H1 (cell line): ENCODE measurements around the gene LRRC18. TPM values are rescaled to one million over a fixed set of nuclear protein-coding genes. Genes with fewer than 3 reads are reported as not detected.

Experiments
- CTCF ChIA-PET: fragments of 300-600 bp; sonication (Branson Sonifier 250); formaldehyde crosslinking; loops from one replicate; lab custom pipeline; 2021; ENCODE audit not compliant: partially characterized antibody; lab: Charles Lee
- POLR2A ChIA-PET: fragments of 300-600 bp; sonication (Branson Sonifier 250); formaldehyde crosslinking; loops from one replicate; lab custom pipeline; 2021; ENCODE audit warnings: inconsistent platforms; ENCODE audit not compliant: partially characterized antibody; lab: Charles Lee
- DNase-seq, 2 experiments: peaks; one replicate each; pipeline versions ENCODE4 v3.0.0 to v3.0.0-alpha.2; 2010 to 2022; ENCODE audit warnings: low spot score in 2 of 2, low read depth in 1 of 2, mixed read lengths in 1 of 2
- FAIRE-seq: peaks from 2 replicates; lab custom pipeline; 2011; peaks lifted over from hg19 to GRCh38; lab: Jason Lieb, UNC
- H2AFZ ChIP-seq: 2 replicates; pipeline ENCODE4 v1.8.1; 2012; ENCODE audit warnings: low read length, inconsistent platforms
- H2AK5ac ChIP-seq: 2 replicates; pipeline ENCODE4 v1.6.1; 2013; ENCODE audit warnings: low read depth, low read length
- H2BK120ac ChIP-seq: replicated peaks from 2 replicates; pipeline ENCODE3; 2013; ENCODE audit warnings: low read depth, low read length, inconsistent platforms
- H2BK12ac ChIP-seq: 2 replicates; pipeline ENCODE4 v1.6.1; 2013; ENCODE audit warnings: low read depth, low read length
- H2BK15ac ChIP-seq: 2 replicates; pipeline ENCODE4 v1.6.1; 2013; ENCODE audit warnings: low read length
- H2BK20ac ChIP-seq: 2 replicates; pipeline ENCODE4 v1.6.1; 2013; ENCODE audit warnings: low read length
- H2BK5ac ChIP-seq: 2 replicates; pipeline ENCODE4 v1.6.1; 2013; ENCODE audit warnings: low read depth, low read length
- H3K14ac ChIP-seq: 2 replicates; pipeline ENCODE4 v1.6.1; 2013; ENCODE audit warnings: inconsistent platforms; ENCODE audit not compliant: insufficient read length
- H3K18ac ChIP-seq: 2 replicates; pipeline ENCODE4 v1.6.1; 2013; ENCODE audit warnings: low read length; ENCODE audit errors: extremely low read depth
- H3K23ac ChIP-seq: 2 replicates; pipeline ENCODE4 v1.6.1; 2013; ENCODE audit warnings: inconsistent platforms; ENCODE audit not compliant: insufficient read length
- H3K23me2 ChIP-seq: 2 replicates; pipeline ENCODE4 v1.6.1; 2013; ENCODE audit warnings: low read depth, low read length
- H3K27ac ChIP-seq: 2 replicates; pipeline ENCODE4 v1.6.1; 2011; ENCODE audit warnings: low read depth, low read length, inconsistent platforms
- H3K27me3 ChIP-seq, 4 experiments: replicated peaks in 1 of 4; 1 replicate in 1 of 4; 2 replicates in 3 of 4; pipeline versions ENCODE4 v1.6.1 to v1.8.1; 2011 to 2013; ENCODE audit warnings: low read length in 3 of 4, mild to moderate bottlenecking in 3 of 4, inconsistent platforms in 2 of 4, mixed read lengths in 2 of 4, moderate library complexity in 1 of 4; ENCODE audit not compliant: control insufficient read depth in 3 of 4, insufficient read depth in 3 of 4; ENCODE audit errors: extremely low read depth in 1 of 4
- H3K36me3 ChIP-seq, 4 experiments: 2 replicates each; pipeline versions ENCODE4 v1.6.1 to v1.8.1; 2011 to 2013; ENCODE audit warnings: mild to moderate bottlenecking in 4 of 4, low read length in 3 of 4, moderate library complexity in 2 of 4, control low read depth in 1 of 4, inconsistent platforms in 1 of 4; ENCODE audit not compliant: insufficient read depth in 4 of 4, control insufficient read depth in 2 of 4
- H3K4ac ChIP-seq: replicated peaks from 2 replicates; pipeline ENCODE3; 2013; ENCODE audit warnings: low read length, low read depth, mixed read lengths, inconsistent platforms; ENCODE audit not compliant: insufficient read length
- H3K4me1 ChIP-seq, 4 experiments: replicated peaks in 1 of 4; 1 replicate in 1 of 4; 2 replicates in 3 of 4; pipeline versions ENCODE4 v1.6.1 to v1.8.1; 2011 to 2013; ENCODE audit warnings: low read length in 3 of 4, inconsistent platforms in 2 of 4, mixed read lengths in 1 of 4; ENCODE audit not compliant: insufficient read depth in 4 of 4, control insufficient read depth in 3 of 4
- H3K4me2 ChIP-seq, 2 experiments: 2 replicates each; pipeline versions ENCODE4 v1.6.1 to v1.8.1; 2011 to 2013; ENCODE audit warnings: low read depth in 2 of 2, low read length in 2 of 2, control low read depth in 1 of 2, inconsistent platforms in 1 of 2, mild to moderate bottlenecking in 1 of 2; ENCODE audit not compliant: insufficient read depth in 1 of 2
- H3K4me3 ChIP-seq, 4 experiments: fragments of 200-600, 300-600 bp in 1 of 4; sonication (generic), shearing (Covaris generic), sonication (Bioruptor Twin) in 1 of 4; 2 replicates each; pipeline versions ENCODE4 v1.5.1 to v1.8.1; 2011 to 2016; ENCODE audit warnings: low read length in 4 of 4, low read depth in 3 of 4, control low read depth in 2 of 4, inconsistent platforms in 2 of 4, mild to moderate bottlenecking in 2 of 4, mixed read lengths in 1 of 4, moderate library complexity in 1 of 4; ENCODE audit not compliant: insufficient read depth in 2 of 4; ENCODE audit errors: extremely low read depth in 1 of 4
- H3K56ac ChIP-seq: replicated peaks from 2 replicates; pipeline ENCODE3; 2013; ENCODE audit warnings: low read depth, mild to moderate bottlenecking, mixed read lengths, low read length, inconsistent platforms; ENCODE audit not compliant: insufficient read length
- H3K79me1 ChIP-seq: 2 replicates; pipeline ENCODE4 v1.6.1; 2013; ENCODE audit warnings: low read depth, low read length, control low read depth
- H3K79me2 ChIP-seq, 2 experiments: 2 replicates each; pipeline versions ENCODE4 v1.6.1 to v1.8.1; 2012 to 2013; ENCODE audit warnings: low read length in 2 of 2, mild to moderate bottlenecking in 2 of 2, inconsistent platforms in 1 of 2; ENCODE audit not compliant: insufficient read depth in 2 of 2, control insufficient read depth in 1 of 2
- H3K9ac ChIP-seq, 4 experiments: replicated peaks in 1 of 4; 1 replicate in 1 of 4; 2 replicates in 3 of 4; pipeline versions ENCODE4 v1.6.1 to v1.8.1; 2011 to 2013; ENCODE audit warnings: low read depth in 3 of 4, low read length in 3 of 4, control low read depth in 2 of 4, mild to moderate bottlenecking in 2 of 4, moderate library complexity in 2 of 4, inconsistent platforms in 1 of 4; ENCODE audit errors: extremely low read depth in 1 of 4
- H3K9me3 ChIP-seq, 2 experiments: 2 replicates each; pipeline versions ENCODE4 v1.6.1 to v1.8.1; 2012 to 2013; ENCODE audit warnings: mild to moderate bottlenecking in 2 of 2, moderate library complexity in 2 of 2, control low read depth in 1 of 2, inconsistent platforms in 1 of 2, low read depth in 1 of 2, low read length in 1 of 2, mixed read lengths in 1 of 2; ENCODE audit not compliant: insufficient read depth in 2 of 2
- H4K20me1 ChIP-seq, 2 experiments: replicated peaks in 1 of 2; 2 replicates each; pipeline versions ENCODE3 to v1.8.1; 2011 to 2013; ENCODE audit warnings: inconsistent platforms in 2 of 2, low read length in 2 of 2, mild to moderate bottlenecking in 1 of 2; ENCODE audit not compliant: insufficient read depth in 2 of 2, control insufficient read depth in 1 of 2
- H4K5ac ChIP-seq: 2 replicates; pipeline ENCODE4 v1.6.1; 2013; ENCODE audit warnings: low read length, low read depth, mixed read lengths, inconsistent platforms; ENCODE audit not compliant: insufficient read length
- H4K8ac ChIP-seq: 2 replicates; pipeline ENCODE4 v1.8.0; 2013; ENCODE audit warnings: mild to moderate bottlenecking, moderate library complexity, low read length, inconsistent platforms; ENCODE audit not compliant: insufficient read depth; ENCODE audit errors: extremely low read depth
- H4K91ac ChIP-seq: replicated peaks from 2 replicates; pipeline ENCODE3; 2013; ENCODE audit warnings: low read length, mixed read lengths, inconsistent platforms; ENCODE audit not compliant: insufficient read length
- BCL11A ChIP-seq, 2 experiments: IDR thresholded peaks; one replicate each; pipeline ENCODE4 v1.6.1; 2011; ENCODE audit warnings: low read depth in 2 of 2, low read length in 2 of 2, mild to moderate bottlenecking in 2 of 2
- CBX5 ChIP-seq: fragments of 300-800, 300-1000 bp; sonication (generic); IDR thresholded peaks from 2 replicates; pipeline ENCODE4 v1.7.1; 2016; ENCODE audit warnings: antibody characterized with exemption, low read length, low read depth
- EP300 ChIP-seq, 2 experiments: IDR thresholded peaks; 1 replicate in 1 of 2; 2 replicates in 1 of 2; pipeline ENCODE4 v1.6.1; 2011 to 2012; ENCODE audit warnings: low read depth in 2 of 2, low read length in 2 of 2, mild to moderate bottlenecking in 2 of 2, borderline replicate concordance in 1 of 2, inconsistent platforms in 1 of 2, moderate library complexity in 1 of 2
- GTF2F1 ChIP-seq: IDR thresholded peaks from 2 replicates; pipeline ENCODE4 v1.6.1; 2012; ENCODE audit warnings: low read depth, low read length, improper control_type of control experiment, borderline replicate concordance
- JUND ChIP-seq: IDR thresholded peaks from 2 replicates; pipeline ENCODE4 v1.6.1; 2011; ENCODE audit warnings: mild to moderate bottlenecking, improper control_type of control experiment, low read length
- KDM5A ChIP-seq: fragments of 200-600 bp; IDR thresholded peaks from 2 replicates; pipeline ENCODE4 v1.7.1; 2012; ENCODE audit warnings: mild to moderate bottlenecking, low read length, inconsistent platforms, mixed read lengths
- MAFK ChIP-seq: IDR thresholded peaks from 2 replicates; pipeline ENCODE4 v1.6.1; 2012; ENCODE audit warnings: low read depth, mild to moderate bottlenecking, improper control_type of control experiment, low read length
- NRF1 ChIP-seq: IDR thresholded peaks from 2 replicates; pipeline ENCODE4 v1.6.1; 2011; ENCODE audit warnings: mild to moderate bottlenecking, low read depth, low read length, improper control_type of control experiment
- POLR2A ChIP-seq, 2 experiments: IDR thresholded peaks; 1 replicate in 1 of 2; 2 replicates in 1 of 2; pipeline ENCODE4 v1.6.1; 2011; ENCODE audit warnings: low read depth in 2 of 2, low read length in 2 of 2, mild to moderate bottlenecking in 2 of 2; ENCODE audit errors: control extremely low read depth in 1 of 2
- RAD21 ChIP-seq, 2 experiments: IDR thresholded peaks in 1 of 2; conservative IDR thresholded peaks in 1 of 2; 2 replicates each; pipeline ENCODE4 v1.6.1; 2011; ENCODE audit warnings: low read depth in 2 of 2, low read length in 2 of 2, improper control_type of control experiment in 1 of 2, inconsistent platforms in 1 of 2, mild to moderate bottlenecking in 1 of 2, moderate library complexity in 1 of 2
- SIRT6 ChIP-seq: IDR thresholded peaks from one replicate; pipeline ENCODE4 v1.7.1; 2012; ENCODE audit warnings: low read length, inconsistent platforms
- SIX5 ChIP-seq: IDR thresholded peaks from 2 replicates; pipeline ENCODE4 v1.6.1; 2011; ENCODE audit warnings: mild to moderate bottlenecking, low read depth, low read length
- TBP ChIP-seq: IDR thresholded peaks from 2 replicates; pipeline ENCODE4 v1.6.1; 2011; ENCODE audit warnings: low read depth, low read length, improper control_type of control experiment
- TEAD4 ChIP-seq: IDR thresholded peaks from 2 replicates; pipeline ENCODE4 v1.6.1; 2012; ENCODE audit warnings: low read depth, low read length, inconsistent platforms, mixed read lengths
- WGBS, 2 experiments: shearing (Covaris generic) in 1 of 2; methylation state at CpG; one replicate each; pipeline versions ENCODE4 v1.1.6 to v1.1.7; 2013 to 2015; ENCODE audit warnings: low lambda C conversion rate in 2 of 2, mixed read lengths in 2 of 2, inconsistent platforms in 1 of 2, low coverage in 1 of 2, missing lambda C conversion rate in 1 of 2; ENCODE audit not compliant: insufficient replicate concordance in 2 of 2, insufficient coverage in 1 of 2, insufficient read length in 1 of 2; ENCODE audit errors: extremely low coverage in 1 of 2, missing lambda C conversion rate in 1 of 2; 5-methylcytosine and 5-hydroxymethylcytosine counted together
- polyA plus RNA-seq, 7 experiments: library from polyadenylated mRNA; depleted of rRNA in 3 of 7; stranded (reverse) in 5 of 7; unstranded in 2 of 7; fragments of >200 nt in 5 of 7; fragments of 200-250 nt in 2 of 7; gene quantifications; 1 replicate in 5 of 7; 2 replicates in 1 of 7; 4 replicates in 1 of 7; pipeline versions ENCODE4 v1.2.1 to v1.2.3, GENCODE V29; 2011 to 2013; ENCODE audit warnings: missing spikeins in 2 of 7, mixed read lengths in 2 of 7
- total RNA-seq: library from RNA; stranded (reverse); fragmentation: NEBNext Ultra II Directional; extraction: Animal tissue kit (Norgen Biotek cat#: 25700); gene quantifications from 2 replicates; pipeline ENCODE4 v1.2.1, GENCODE V29; 2021

LRRC18 gene
- total and polyA plus RNA-seq, 2 of the 8 experiments (the other 6 are each of a cell fraction or from before 2014, with no cell fraction given), result not detected

GRCh38 chr10:48945441-48946130, 5.9 kb upstream of the LRRC18 start:
- no peak for FAIRE-seq
- 94% methylated on average over 6 of the region's 6 CpGs; no CpG with 5 or more reads in 1 of the 2 experiments for WGBS, 2 experiments
- POLR2A ChIA-PET, result no interaction called here
- TF ChIP-seq EP300 (IDR thresholded peaks at IDR 0.05; ENCODE audit: borderline replicate concordance in 1 of 2, low read depth in 2 of 2, low read length in 2 of 2) (no peak), TEAD4 (no peak), SIRT6 (no peak), SIX5 (no peak), TBP (no peak), GTF2F1 (no peak), KDM5A (no peak), BCL11A (IDR thresholded peaks at IDR 0.05; ENCODE audit: low read depth in 2 of 2, low read length in 2 of 2) (no peak), POLR2A (IDR thresholded peaks at IDR 0.05; ENCODE audit: control extremely low read depth in 1 of 2, low read depth in 2 of 2, low read length in 2 of 2) (no peak), NRF1 (no peak), RAD21 (IDR thresholded peaks at IDR 0.05 in 1 of 2, conservative IDR thresholded peaks at IDR 0.05 in 1 of 2; ENCODE audit: low read depth in 2 of 2, low read length in 2 of 2) (no peak), JUND (no peak), CBX5 (no peak), MAFK (no peak)

More at GRCh38 chr10:48945441-48946130, 5.9 kb upstream of the LRRC18 start:
- DNase-seq, result no peak
- Histone ChIP-seq H2AFZ (peak overlapping the region; percentile 57; the same call in 1 of the 2 replicates), H3K36me3 (no peaks in the 10 kb centered on the region), H4K8ac (no peak overlapping the region), H4K5ac (no peak overlapping the region), H3K9me3 (no peaks in the 10 kb centered on the region), H4K20me1 (peaks cover 0 to 1% of the 10 kb centered on the region in 2 experiments), H2BK15ac (no peak overlapping the region), H3K23ac (no peak overlapping the region), H3K23me2 (no peaks in the 10 kb centered on the region), H3K14ac (no peak overlapping the region), H3K27ac (no peak overlapping the region), H3K4me3 (no peak overlapping the region), H2AK5ac (no peak overlapping the region), H3K4me2 (no peak overlapping the region), H3K79me1 (no peaks in the 10 kb centered on the region), H3K18ac (no peak overlapping the region), H2BK12ac (no peak overlapping the region), H3K27me3 (no peaks in the 10 kb centered on the region), H2BK20ac (no peak overlapping the region), H2BK120ac (no peak overlapping the region), H3K9ac (no peak overlapping the region), H3K4ac (no peak overlapping the region), H2BK5ac (no peak overlapping the region), H3K4me1 (no peaks in the 10 kb centered on the region), H3K56ac (no peak overlapping the region), H3K79me2 (no peaks in the 10 kb centered on the region), H4K91ac (no peak overlapping the region)
- CTCF ChIA-PET, result interaction anchor here (0.6 to 1.4 kb wide), 4 partner anchors 9 to 289 kb away, joined by 3 to 4 read pairs (median 3); no protein-coding TSS in a partner anchor
